Right lobe of liver (tissue), 6 donors: ENCODE data around the gene ZNF107. TPM values are rescaled to one million over a fixed set of nuclear protein-coding genes. Genes with fewer than 3 reads are reported as not detected.

Source experiments
- ATAC-seq, 4 donors: fragments of 200-7000 bp; cut with Tn5 transposase; one replicate each; pipeline ENCODE4 v1.9.1; 2020; ENCODE audit warnings: mild to moderate bottlenecking in 4 of 4, moderate library complexity in 4 of 4
- DNase-seq, 3 donors: peaks; one replicate each; pipeline ENCODE4 v3.0.0-alpha.2; 2020
- H3K27ac ChIP-seq, 3 donors: fragments of 200-600 bp; one replicate each; pipeline ENCODE4 v1.8.0; 2022
- H3K27me3 ChIP-seq, 2 donors: fragments of 200-600 bp; one replicate each; pipeline ENCODE4 v1.8.0; 2022
- H3K36me3 ChIP-seq, 4 donors: fragments of 200-600 bp; sonication (generic) in 1 of 4; one replicate each; pipeline versions ENCODE4 v1.5.1 to v1.8.0; 2017 to 2022; ENCODE audit warnings: control low read depth in 1 of 4
- H3K4me1 ChIP-seq, 4 donors: fragments of 200-600 bp; sonication (generic) in 1 of 4; one replicate each; pipeline versions ENCODE4 v1.5.1 to v1.8.0; 2017 to 2022; ENCODE audit warnings: control low read depth in 1 of 4
- H3K4me3 ChIP-seq, 3 donors: fragments of 200-600 bp; one replicate each; pipeline ENCODE4 v1.8.0; 2022
- H3K9me3 ChIP-seq, 4 donors: fragments of 200-600 bp; sonication (generic) in 1 of 4; one replicate each; pipeline versions ENCODE4 v1.5.1 to v1.8.0; 2017 to 2022; ENCODE audit warnings: control low read depth in 1 of 4
- CTCF ChIP-seq, 4 donors: fragments of 200-600 bp in 3 of 4; fragments of 450-650 bp in 1 of 4; IDR thresholded peaks; one replicate each; pipeline versions ENCODE4 v1.5.1 to v1.8.0; 2016 to 2022; ENCODE audit warnings: antibody characterized with exemption in 4 of 4, mild to moderate bottlenecking in 2 of 4
- POLR2A ChIP-seq: fragments of 450-650 bp; IDR thresholded peaks from one replicate; pipeline ENCODE4 v1.6.1; 2017; ENCODE audit warnings: antibody characterized with exemption, mild to moderate bottlenecking
- WGBS: methylation state at CpG from one replicate; pipeline ENCODE4 v1.1.6; 2018; ENCODE audit warnings: low coverage, low lambda C conversion rate; ENCODE audit not compliant: insufficient coverage; ENCODE audit errors: missing lambda C conversion rate; 5-methylcytosine and 5-hydroxymethylcytosine counted together
- intact Hi-C, 2 donors: fragments of 100-400 bp; cut with DNase I; formaldehyde crosslinking; loops; one replicate each; pipeline versions ENCODE4 v1.11.2 to v1.14.1; 2022
- total RNA-seq, 6 experiments: library from RNA; depleted of rRNA in 2 of 6; stranded (reverse); fragments of >200 nt in 2 of 6; fragmentation: NEBNext Ultra II Directional in 3 of 6; extraction: Animal tissue kit (Norgen Biotek cat#: 25700) in 3 of 6; gene quantifications; one replicate each; pipeline versions ENCODE4 v1.1.0 to v1.2.4, GENCODE V29; 2016 to 2023
- donor health status: DM: no; HTN: yes; CAD: no.
- donor health status: DM: no; HTN: no; CAD: no.
- donor health status: DM: no; HTN: no; CAD: no.
- donor health status: DM: no; HTN: yes; CAD: no.
- donor health status: DM: no; HTN: yes; CAD: no.

The ZNF107 gene
- total RNA-seq, 6 experiments from 2014 or later, result 1.2 to 2.0 (median 1.6) TPM

GRCh38 chr7:64639267-64640001, 26.5 kb upstream of the ZNF107 start:
- Histone ChIP-seq H3K27me3 (no peaks in the 10 kb centered on the region), H3K4me3 (no peak overlapping the region), H3K9me3 (no peaks in the 10 kb centered on the region), H3K4me1 (no peaks in the 10 kb centered on the region), H3K27ac (no peak overlapping the region), H3K36me3 (no peaks in the 10 kb centered on the region)
- intact Hi-C loops, result no loop called here
- TF ChIP-seq CTCF (IDR thresholded peaks at IDR 0.05) (no peak), POLR2A (no peak)
- DNase-seq (no peak), ATAC-seq (no peak)
- WGBS, result 78% methylated on average over 2 of the region's 2 CpGs

GRCh38 chr7:64640504-64640903, 25.4 kb upstream of the ZNF107 start:
- Histone ChIP-seq H3K9me3 (no peaks in the 10 kb centered on the region), H3K4me1 (no peaks in the 10 kb centered on the region), H3K27ac (no peak overlapping the region), H3K27me3 (no peaks in the 10 kb centered on the region), H3K36me3 (no peaks in the 10 kb centered on the region), H3K4me3 (no peak overlapping the region)
- 50% methylated on average over 3 of the region's 3 CpGs for WGBS
- DNase-seq, result no peak
- TF ChIP-seq POLR2A, result no peak
- no peak for TF ChIP-seq CTCF (IDR thresholded peaks at IDR 0.05)
- no peak for ATAC-seq
- intact Hi-C loops, result no loop called here

- H3K36me3 ChIP-seq, result no peaks in the 10 kb centered on the region
- H3K27ac ChIP-seq, result no peak overlapping the region
- no peak for TF ChIP-seq POLR2A
- TF ChIP-seq CTCF (IDR thresholded peaks at IDR 0.05), result no peak
- no peaks in the 10 kb centered on the region for H3K4me1 ChIP-seq
- WGBS, result 48% methylated on average over 4 of the region's 4 CpGs
- H3K27me3 ChIP-seq, result no peaks in the 10 kb centered on the region
- intact Hi-C loops, result no loop called here
- no peaks in the 10 kb centered on the region for H3K9me3 ChIP-seq
- DNase-seq, result no peak
- peak in 1 of 4 donors; percentile 17 for ATAC-seq
- no peak overlapping the region for H3K4me3 ChIP-seq
Observed at GRCh38 chr7:64642046-64642445, 23.9 kb upstream of the ZNF107 start.

- TF ChIP-seq POLR2A, result no peak
- TF ChIP-seq CTCF (IDR thresholded peaks at IDR 0.05), result no peak
- Histone ChIP-seq H3K36me3 (no peaks in the 10 kb centered on the region), H3K4me3 (no peak overlapping the region), H3K27me3 (no peaks in the 10 kb centered on the region), H3K27ac (peak overlapping the region in 1 of 3 donors; percentile 33), H3K4me1 (no peaks in the 10 kb centered on the region), H3K9me3 (no peaks in the 10 kb centered on the region)
- DNase-seq (peak in 2 of 3 donors; percentile 54 to 69), ATAC-seq (peak in 2 of 4 donors; percentile 49 to 81)
- 50% methylated on average over 1 of the region's 2 CpGs for WGBS
- intact Hi-C loops, result no loop called here
Observed at GRCh38 chr7:64642875-64643274, 23.1 kb upstream of the ZNF107 start.
